K562 (cell line): Measurements from ENCODE around the gene CALD1. TPM values are rescaled to one million over a fixed set of nuclear protein-coding genes. Genes with fewer than 3 reads are reported as not detected.

Experiments used
- ATAC-seq: fragments of 200-7000 bp; cut with Tn5 transposase; 3 replicates; pipeline ENCODE4 v1.9.1; 2020; ENCODE audit warnings: moderate library complexity
- BruUV-seq: library from RNA; stranded (reverse); fragments of 400-500 nt; replicated peaks from 2 replicates; lab custom pipeline; 2021; lab: Mats Ljungman, UMichigan
- CTCF ChIA-PET: fragments of 300-600 bp; formaldehyde crosslinking; extraction: SDS; loops from one replicate; lab custom pipeline; 2021; ENCODE audit warnings: low intra/inter-chr PET ratio; lab: Yijun Ruan, JAX
- POLR2A ChIA-PET: fragments of 300-600, 350-650 bp; sonication (Branson Sonifier 250); formaldehyde crosslinking; extraction: SDS; loops from one replicate; lab custom pipeline; 2021; ENCODE audit warnings: antibody characterized with exemption, inconsistent platforms; lab: Yijun Ruan, JAX
- DNase-seq, 4 experiments: peaks; one replicate each; pipeline versions ENCODE4 v3.0.0 to v3.0.0-alpha.2; 2011 to 2018; ENCODE audit warnings: low spot score in 3 of 4, mixed read lengths in 3 of 4; ENCODE audit errors: extremely low read depth in 1 of 4
- FAIRE-seq: peaks from 2 replicates; lab custom pipeline; 2011; peaks lifted over from hg19 to GRCh38; lab: Jason Lieb, UNC
- H2AFZ ChIP-seq: 2 replicates; pipeline ENCODE4 v1.6.0; 2011; ENCODE audit warnings: low read depth, low read length, control low read depth, inconsistent platforms
- H3K27ac ChIP-seq: fragments of 200-600 bp; 3 replicates; pipeline ENCODE4 v1.8.0; 2011; ENCODE audit warnings: low read depth, mild to moderate bottlenecking, control low read depth, inconsistent platforms, low read length, moderate library complexity, mixed read lengths; ENCODE audit errors: extremely low read depth
- H3K27me3 ChIP-seq, 2 experiments: fragments of 300-600 bp in 1 of 2; 2 replicates in 1 of 2; 3 replicates in 1 of 2; pipeline versions ENCODE4 v1.6.0 to v1.8.0; 2011; ENCODE audit warnings: inconsistent platforms in 2 of 2, low read length in 2 of 2, mild to moderate bottlenecking in 1 of 2, mixed read lengths in 1 of 2, moderate library complexity in 1 of 2; ENCODE audit not compliant: control insufficient read depth in 2 of 2, insufficient read depth in 2 of 2
- H3K36me3 ChIP-seq: fragments of 300-600 bp; 3 replicates; pipeline ENCODE4 v1.8.0; 2011; ENCODE audit warnings: mild to moderate bottlenecking, low read length, inconsistent platforms; ENCODE audit not compliant: control insufficient read depth, insufficient read depth
- H3K4me1 ChIP-seq, 2 experiments: fragments of 200-600 bp in 1 of 2; replicated peaks in 1 of 2; 2 replicates in 1 of 2; 3 replicates in 1 of 2; pipeline versions ENCODE4 v1.5.1 to v1.8.0; 2011; ENCODE audit warnings: inconsistent platforms in 2 of 2, low read length in 2 of 2, mild to moderate bottlenecking in 1 of 2, mixed read lengths in 1 of 2, moderate library complexity in 1 of 2; ENCODE audit not compliant: control insufficient read depth in 2 of 2, insufficient read depth in 2 of 2
- H3K4me2 ChIP-seq: 2 replicates; pipeline ENCODE4 v1.6.1; 2011; ENCODE audit warnings: low read length, control low read depth, inconsistent platforms, mixed read lengths; ENCODE audit not compliant: insufficient read depth
- H3K4me3 ChIP-seq: fragments of 200-600 bp; sonication (generic), shearing (Covaris generic); 2 replicates; pipeline ENCODE4 v1.5.1; 2016; ENCODE audit warnings: control low read depth, inconsistent platforms
- H3K79me2 ChIP-seq: fragments of 200-600 bp; 3 replicates; pipeline ENCODE4 v1.8.0; 2011; ENCODE audit warnings: low read length, inconsistent platforms; ENCODE audit not compliant: control insufficient read depth, insufficient read depth
- H3K9ac ChIP-seq, 2 experiments: 2 replicates each; pipeline versions ENCODE4 v1.6.0 to v1.6.1; 2011; ENCODE audit warnings: low read depth in 2 of 2, low read length in 2 of 2, control low read depth in 1 of 2, inconsistent platforms in 1 of 2, mild to moderate bottlenecking in 1 of 2, mixed read lengths in 1 of 2; ENCODE audit not compliant: insufficient read depth in 1 of 2
- H3K9me1 ChIP-seq: one replicate; pipeline ENCODE4 v1.6.0; 2011; ENCODE audit warnings: inconsistent platforms, mild to moderate bottlenecking, low read length, moderate library complexity; ENCODE audit not compliant: control insufficient read depth, insufficient read depth
- H3K9me3 ChIP-seq: replicated peaks from 2 replicates; pipeline ENCODE4 v1.5.1; 2011; ENCODE audit warnings: low read depth, low read length, inconsistent platforms; ENCODE audit not compliant: control insufficient read depth, insufficient read depth
- H4K20me1 ChIP-seq: replicated peaks from 2 replicates; pipeline ENCODE4 v1.6.1; 2011; ENCODE audit warnings: low read length, inconsistent platforms, mixed read lengths; ENCODE audit not compliant: control insufficient read depth, insufficient read depth
- BRD9 ChIP-seq: fragments of 450-650 bp; IDR thresholded peaks from 2 replicates; pipeline ENCODE4 v1.6.1; 2018; ENCODE audit warnings: low read depth; ENCODE audit not compliant: partially characterized antibody
- CAMTA2 ChIP-seq: fragments of 250-450 bp; sonication (Bioruptor Pico); conservative IDR thresholded peaks from 2 replicates; pipeline ENCODE4 v1.5.1; 2022
- ERF ChIP-seq: fragments of 450-650 bp; formaldehyde crosslinking; IDR thresholded peaks from 2 replicates; pipeline ENCODE4 v1.4.0; 2020; ENCODE audit warnings: mild to moderate bottlenecking, mixed read lengths
- FOXM1 ChIP-seq, 2 experiments: fragments of 450-650 bp in 1 of 2; sonication (generic) in 1 of 2; formaldehyde crosslinking in 1 of 2; IDR thresholded peaks; 2 replicates each; pipeline versions ENCODE4 v1.6.1 to v1.9.0; 2017 to 2022; ENCODE audit warnings: low read depth in 2 of 2, mild to moderate bottlenecking in 2 of 2, missing genetic modification reagents in 1 of 2, moderate library complexity in 1 of 2
- RFX7 ChIP-seq: fragments of 250-450 bp; sonication (Bioruptor Pico); IDR thresholded peaks from 2 replicates; pipeline ENCODE4 v1.5.1; 2021; ENCODE audit warnings: mild to moderate bottlenecking
- SMAD3 ChIP-seq: fragments of 450-650 bp; formaldehyde crosslinking; conservative IDR thresholded peaks from 2 replicates; pipeline ENCODE4 v1.4.0; 2020; ENCODE audit warnings: mild to moderate bottlenecking
- VEZF1 ChIP-seq: fragments of 200-800 bp; sonication (Bioruptor generic); IDR thresholded peaks from 2 replicates; pipeline ENCODE4 v1.6.1; 2017; ENCODE audit warnings: missing genetic modification characterization, missing compliant biosample characterization
- ZNF134 ChIP-seq: fragments of 250-450 bp; sonication (Bioruptor Pico); conservative IDR thresholded peaks from 2 replicates; pipeline ENCODE4 v1.4.0; 2020
- WGBS: fragments of 100-300 bp; shearing (Covaris generic); methylation state at CpG from one replicate; pipeline ENCODE4 v1.1.6; 2016; ENCODE audit warnings: low coverage, mixed read lengths; ENCODE audit not compliant: insufficient coverage; ENCODE audit errors: missing lambda C conversion rate; 5-methylcytosine and 5-hydroxymethylcytosine counted together
- in situ Hi-C: fragments of 300-500 bp; cut with MboI; formaldehyde crosslinking; loops from 4 replicates; pipeline ENCODE4 v1.15.0; 2018; ENCODE audit warnings: inconsistent platforms, mixed read lengths
- intact Hi-C: fragments of 100-400 bp; cut with micrococcal nuclease; formaldehyde crosslinking; loops from 2 replicates; pipeline ENCODE4 v1.14.2; 2022
- polyA plus RNA-seq, 8 experiments: library from polyadenylated mRNA; depleted of rRNA in 4 of 8; stranded (reverse) in 5 of 8; unstranded in 3 of 8; fragments of >200 nt; fragmentation: Nextera tagmentation in 2 of 8; fragmentation: Illumina TruSeq in 1 of 8; extraction: Ambion mirVana in 2 of 8; extraction: Trizol in 1 of 8; gene quantifications; 2 replicates each; pipeline versions ENCODE4 v1.2.1 to v1.2.3, GENCODE V29; 2011 to 2014; ENCODE audit warnings: inconsistent platforms in 1 of 8, missing spikeins in 1 of 8
- total RNA-seq, 7 experiments: library from RNA; depleted of rRNA in 6 of 7; stranded (reverse); fragments of >200 nt in 6 of 7; fragmentation: Illumina TruSeq in 2 of 7; extraction: Trizol in 2 of 7; gene quantifications; 2 replicates each; pipeline versions ENCODE4 v1.2.1 to v1.2.3, GENCODE V29; 2011 to 2021; ENCODE audit warnings: low replicate concordance in 1 of 7

CALD1 gene
- total and polyA plus RNA-seq, 9 of the 15 experiments (the other 6 are each of a cell fraction or from before 2014, with no cell fraction given) = 0.40 TPM; not detected in 8

- Histone ChIP-seq H4K20me1 (no peaks in the 10 kb centered on the region), H3K9me3 (no peaks in the 10 kb centered on the region), H2AFZ (no peak overlapping the region), H3K9ac (no peak overlapping the region), H3K79me2 (no peaks in the 10 kb centered on the region), H3K4me3 (no peak overlapping the region), H3K4me2 (no peak overlapping the region), H3K27ac (no peak overlapping the region)
- no TSS peak for BruUV-seq
- 1% methylated on average over 3 of the region's 3 CpGs for WGBS
- POLR2A ChIA-PET = no interaction called here
- DNase-seq = no peak
- ATAC-seq = no peak
- TF ChIP-seq CAMTA2 (CRISPR knock-in tag) = no peak
- TF ChIP-seq VEZF1 (CRISPR knock-in tag) = no peak
- TF ChIP-seq SMAD3 (CRISPR knock-in tag) = no peak
- no peak for TF ChIP-seq BRD9
- no peak for TF ChIP-seq RFX7 (CRISPR knock-in tag)
- no peak for TF ChIP-seq ZNF134 (CRISPR knock-in tag)
- no peak for TF ChIP-seq ERF
- TF ChIP-seq FOXM1 (IDR thresholded peaks at IDR 0.05; ENCODE audit: low read depth) = no peak
- TF ChIP-seq FOXM1 (CRISPR knock-in tag; IDR thresholded peaks at IDR 0.05; ENCODE audit: low read depth) = no peak
- TF ChIP-seq, all 486 proteins: peak for 0
- Histone ChIP-seq H3K27me3 (peaks cover 15 to 33% of the 10 kb centered on the region in 2 experiments; a peak in 4 of 5 replicates), H3K4me1 (no peaks in the 10 kb centered on the region), H3K9me1 (no peaks in the 10 kb centered on the region), H3K36me3 (no peaks in the 10 kb centered on the region)
- CTCF ChIA-PET = interaction anchor here (0.6 kb wide), 1 partner anchor 132 kb away, joined by 3 read pairs; no protein-coding TSS in a partner anchor
- FAIRE-seq = no peak
- intact Hi-C loops (no loop called here), in situ Hi-C loops (no loop called here)
Measured at GRCh38 chr7:134774119-134774518, 5.3 kb upstream of the CALD1 start.
